ENCODE results near the gene TMCC2.
A peak's percentile ranks its signal among the peaks of the same experiment; 100 is the strongest.

The TMCC2 gene

DNA sequence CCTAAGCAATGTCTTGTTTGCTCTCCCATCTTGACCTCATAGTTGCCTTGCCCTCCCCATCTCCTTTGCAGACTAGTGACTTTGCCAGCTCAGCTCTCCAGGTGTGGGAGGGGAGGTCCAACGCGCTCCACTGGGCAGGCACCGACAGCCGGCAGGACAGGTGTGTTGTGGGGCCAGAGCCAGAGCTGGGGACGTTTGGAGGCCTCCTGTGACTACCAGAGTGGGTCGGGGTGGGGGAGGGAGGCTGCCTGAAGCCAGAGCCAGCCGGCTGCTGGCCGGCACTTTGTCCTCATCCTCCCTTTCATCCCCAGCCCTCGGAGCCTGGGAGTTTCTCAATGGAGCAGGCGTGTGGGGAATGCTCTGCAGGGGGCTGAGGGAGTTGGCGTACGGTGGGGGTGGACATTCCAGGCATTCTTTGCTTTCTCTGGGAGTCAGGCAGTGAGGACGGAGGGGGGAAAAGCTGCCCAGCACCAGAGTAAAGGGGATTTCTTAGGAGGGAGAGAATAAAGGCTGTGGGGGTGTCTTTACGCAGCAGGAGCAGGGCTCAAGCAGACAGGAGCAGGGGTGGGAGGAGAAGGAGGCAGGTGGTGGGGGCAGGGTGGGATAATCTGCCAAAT, 73.6 kb downstream of the TMCC2 start:
- no peak for DNase-seq (ENCODE audit: extremely low read depth in 1 of 2, low read depth in 1 of 2)

DNA sequence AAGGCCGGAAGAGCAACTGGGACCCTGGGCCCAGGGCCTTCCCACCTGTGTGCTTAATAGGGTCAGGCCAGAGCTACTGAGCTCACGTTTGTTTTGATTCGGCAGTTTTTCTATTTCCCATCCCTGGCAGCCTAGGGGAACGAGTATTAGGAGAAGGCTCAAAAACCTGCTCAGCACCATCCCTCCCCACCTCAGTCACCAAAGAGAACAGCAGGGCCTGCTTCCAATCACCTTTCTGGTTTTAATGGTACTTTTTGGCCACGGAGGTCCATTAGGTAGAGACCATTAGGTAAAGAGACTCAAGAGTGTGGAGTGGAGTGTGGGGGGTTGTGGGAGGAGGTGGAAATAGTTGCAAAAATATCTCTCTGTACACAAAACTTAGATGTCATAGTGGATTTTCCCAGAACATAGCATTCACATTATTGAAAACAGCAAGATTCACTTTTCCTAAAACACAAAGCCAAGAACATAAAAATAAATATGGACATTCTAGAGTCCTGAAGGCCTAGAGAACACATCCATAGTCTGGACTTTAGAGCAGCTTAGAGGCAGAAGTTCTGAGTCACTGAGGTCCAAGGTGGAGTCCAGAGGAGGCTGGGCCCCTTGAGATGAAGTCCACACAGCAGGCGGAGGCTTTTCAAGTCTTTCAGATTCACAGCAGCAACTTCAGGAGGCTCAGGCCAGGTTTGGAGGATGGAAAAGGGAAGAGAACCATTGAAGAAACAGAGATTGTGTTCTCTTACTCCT, 74.3 kb downstream of the TMCC2 start:
- DNase-seq (ENCODE audit: extremely low read depth in 1 of 2, low read depth in 1 of 2), result no peak

DNA sequence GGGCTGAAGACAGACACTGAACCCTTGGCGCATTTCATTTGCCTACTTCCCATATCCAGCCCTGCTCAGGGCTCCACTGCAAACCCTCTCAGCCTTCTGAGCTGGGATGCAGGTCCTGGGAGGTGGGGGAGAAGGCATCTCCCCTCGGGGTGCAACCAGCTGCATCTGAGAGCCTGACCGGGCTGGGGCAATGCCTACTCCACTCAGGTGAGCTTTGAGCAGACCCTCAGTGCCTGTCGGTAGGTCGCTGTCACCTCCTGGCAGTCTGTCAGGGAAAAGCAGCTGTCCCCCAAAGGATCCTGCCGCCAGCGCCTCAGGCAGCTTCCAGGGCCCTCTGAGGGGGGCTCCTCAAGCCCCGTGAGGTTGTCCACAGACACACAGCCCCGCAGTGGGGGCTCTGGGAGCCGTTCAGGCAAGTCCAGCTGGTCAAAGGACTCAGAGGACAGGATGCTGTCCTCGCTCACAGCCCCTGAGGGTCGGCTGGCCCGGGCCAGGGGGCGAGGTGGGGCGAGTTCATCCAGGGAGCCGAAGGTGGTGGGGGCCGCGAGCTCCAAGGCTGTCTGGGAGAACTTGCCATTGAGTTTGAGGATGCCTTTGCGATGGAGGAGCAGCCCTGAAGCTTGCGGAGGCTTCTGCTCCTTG, 75.6 kb downstream of the TMCC2 start:
- no peak for DNase-seq (ENCODE audit: extremely low read depth in 1 of 2, low read depth in 1 of 2)

DNA sequence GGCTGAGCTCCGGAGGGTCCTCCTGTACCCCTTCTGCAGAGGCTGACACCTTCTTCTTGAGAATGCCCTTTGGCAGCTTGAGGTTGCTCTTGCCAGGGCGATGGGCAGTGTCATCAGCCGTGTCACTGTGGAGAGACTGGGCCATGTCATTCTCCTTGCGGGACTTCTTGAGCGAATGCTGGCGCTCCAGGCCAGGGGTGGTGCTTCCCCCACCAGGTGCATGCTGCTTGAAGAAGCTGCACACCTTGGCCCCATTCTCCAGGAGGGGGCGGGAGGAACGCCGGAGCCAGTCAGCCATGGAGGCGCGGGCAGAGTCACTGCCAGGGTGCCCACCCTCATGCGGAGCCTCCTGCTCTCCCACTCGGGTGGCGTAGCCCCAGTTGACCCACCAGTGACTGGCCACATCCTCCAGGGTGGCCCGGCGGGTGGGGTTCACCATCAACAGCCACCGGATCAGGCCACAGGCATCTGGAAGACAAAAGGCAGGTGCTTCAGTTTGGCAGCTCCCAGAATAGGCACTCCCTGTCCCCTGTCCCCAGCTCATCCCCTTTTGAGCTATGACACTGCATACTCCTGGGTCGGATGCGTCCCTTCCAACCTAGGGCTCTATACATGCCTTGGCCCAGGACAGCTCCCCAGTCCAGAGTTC, 76.4 kb downstream of the TMCC2 start:
- DNase-seq (ENCODE audit: extremely low read depth in 1 of 2, low read depth in 1 of 2), result no peak

DNA sequence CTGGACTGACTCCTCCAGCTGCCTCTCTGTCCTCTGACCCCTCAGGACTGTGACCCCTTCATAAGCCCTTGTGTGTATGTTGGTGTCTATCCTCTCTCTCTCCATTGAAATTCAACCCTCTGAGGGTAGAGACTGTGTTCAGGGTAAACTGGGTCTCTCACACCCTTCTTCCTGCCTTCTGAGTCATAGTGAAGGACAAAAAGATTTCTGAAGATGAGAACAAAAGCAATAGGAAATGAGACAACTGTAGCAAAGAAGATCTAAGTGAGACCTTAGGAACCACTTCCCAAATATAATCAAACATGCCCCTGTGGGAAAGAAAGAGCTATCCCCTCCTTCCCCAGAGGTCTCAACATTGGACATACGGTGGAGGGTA, 76.9 kb downstream of the TMCC2 start:
- DNase-seq (ENCODE audit: extremely low read depth in 1 of 2, low read depth in 1 of 2), result no peak

DNA sequence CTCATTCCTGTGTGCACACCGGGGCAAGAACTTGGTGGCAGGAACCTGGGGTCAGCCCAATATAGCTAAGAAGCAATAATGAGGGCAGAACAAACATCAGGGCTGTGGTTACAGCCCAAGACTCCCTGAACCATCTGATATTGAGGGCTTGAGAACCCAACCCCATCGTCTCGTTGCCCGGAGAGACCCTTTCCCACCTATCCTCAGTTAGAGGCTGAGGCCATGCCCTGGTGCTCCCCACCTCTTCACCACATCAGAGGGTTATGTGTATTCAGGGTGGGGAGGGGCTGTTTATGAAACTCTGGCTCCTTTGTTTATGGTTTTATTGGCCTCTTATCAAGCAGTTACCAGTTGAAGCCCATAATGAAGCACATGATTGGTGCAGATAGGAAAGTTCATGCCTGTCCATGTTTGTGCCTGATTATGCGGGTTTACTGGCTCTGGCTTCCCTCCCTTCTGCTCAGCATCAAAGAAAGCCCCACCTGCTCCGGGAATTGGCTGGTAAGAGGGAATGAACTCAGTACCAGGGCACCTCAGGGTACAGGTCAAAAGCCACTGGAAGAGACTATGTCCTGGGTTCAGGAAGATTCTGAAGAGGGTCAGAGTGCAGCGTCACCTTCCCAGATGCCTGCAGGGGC, 79.3 kb downstream of the TMCC2 start:
- no peak for DNase-seq (ENCODE audit: extremely low read depth in 1 of 2, low read depth in 1 of 2)

DNA sequence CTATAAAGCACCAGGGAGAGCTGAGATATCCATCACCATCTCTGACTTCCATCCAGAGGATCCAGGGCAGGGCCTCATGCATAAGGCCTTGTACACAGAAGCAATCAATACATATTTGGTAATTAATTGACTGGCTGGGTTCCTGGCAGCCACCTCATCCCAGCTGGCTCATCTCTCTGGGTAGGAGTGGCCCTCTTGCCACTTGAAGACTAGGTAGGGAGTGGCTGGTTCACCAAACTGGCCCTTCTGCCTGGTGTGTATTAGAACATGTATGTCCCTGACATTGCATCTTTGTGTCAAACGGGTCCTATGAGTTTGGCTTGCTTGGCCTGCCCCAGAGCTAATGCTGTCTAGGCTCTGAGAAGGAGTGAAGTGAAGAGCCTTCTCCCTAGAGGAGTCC, 82.0 kb downstream of the TMCC2 start:
- DNase-seq (ENCODE audit: extremely low read depth in 1 of 2, low read depth in 1 of 2), result no peak

DNA sequence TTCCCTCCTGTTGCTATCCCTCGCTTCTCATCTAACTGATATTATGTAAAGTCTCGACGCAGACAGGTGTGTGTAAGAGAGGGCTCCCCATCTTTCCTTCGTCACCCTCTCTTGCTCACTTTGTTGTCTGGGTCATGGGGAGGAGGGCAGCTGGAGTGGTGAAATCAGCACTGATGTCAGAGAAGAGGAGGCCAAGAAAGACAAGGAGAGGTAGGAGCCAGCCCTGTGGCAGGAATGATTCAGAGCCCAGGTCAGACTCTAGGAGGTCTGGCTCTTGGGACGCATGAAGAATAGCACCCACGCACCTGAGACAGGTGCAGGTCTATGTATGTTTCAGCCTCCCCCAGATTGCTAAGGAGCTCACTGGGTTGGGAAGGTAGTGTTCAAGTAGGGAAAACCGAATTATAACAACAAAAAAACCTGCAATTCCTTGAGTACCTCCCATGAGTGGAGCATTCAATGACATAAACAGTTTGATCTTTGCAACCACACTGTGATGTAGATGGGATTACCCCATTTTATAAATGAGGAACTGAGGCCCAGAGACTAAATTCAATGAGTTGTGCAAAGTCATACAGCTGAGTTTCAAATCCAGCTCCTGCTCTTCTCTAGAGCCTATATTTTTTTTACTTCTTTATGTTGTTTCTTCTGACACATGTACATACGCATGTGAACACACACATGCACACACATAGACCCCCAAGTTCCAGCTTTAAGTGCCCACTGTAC, 83.4 kb downstream of the TMCC2 start:
- no peak for DNase-seq (ENCODE audit: extremely low read depth in 1 of 2, low read depth in 1 of 2)

DNA sequence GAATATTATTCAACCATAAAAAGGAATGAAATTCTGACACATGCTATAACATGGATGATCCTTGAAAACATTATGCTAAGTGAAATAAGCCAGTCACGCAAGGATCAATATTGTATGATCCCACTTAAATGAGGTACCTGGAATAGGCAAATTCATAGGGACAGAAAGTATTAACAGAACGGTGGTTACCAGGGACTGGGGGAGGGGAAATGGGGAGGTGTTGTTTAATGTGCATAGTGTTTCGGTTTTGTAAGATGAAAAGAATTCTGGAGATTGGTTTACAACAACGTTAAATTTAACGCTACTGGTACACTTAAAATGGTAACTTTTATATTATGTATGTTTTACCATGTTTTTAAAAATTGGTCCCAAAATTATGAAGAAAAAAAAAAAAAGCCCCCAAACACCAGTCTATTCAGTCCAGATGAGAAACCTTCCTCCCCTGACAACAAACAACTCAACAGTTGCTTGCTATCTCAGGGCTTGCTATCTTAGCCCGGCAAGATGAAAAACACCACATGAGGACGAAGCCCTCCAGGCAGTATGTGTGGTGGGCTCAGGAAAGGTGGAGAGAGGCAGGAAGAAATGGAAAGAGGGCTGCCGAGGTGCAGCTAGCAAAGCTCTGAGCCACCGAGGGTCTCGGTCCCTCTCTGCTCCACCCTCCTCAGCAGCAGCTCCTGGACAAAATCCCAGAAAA, 85.3 kb downstream of the TMCC2 start:
- DNase-seq (ENCODE audit: extremely low read depth in 1 of 2, low read depth in 1 of 2), result no peak

DNA sequence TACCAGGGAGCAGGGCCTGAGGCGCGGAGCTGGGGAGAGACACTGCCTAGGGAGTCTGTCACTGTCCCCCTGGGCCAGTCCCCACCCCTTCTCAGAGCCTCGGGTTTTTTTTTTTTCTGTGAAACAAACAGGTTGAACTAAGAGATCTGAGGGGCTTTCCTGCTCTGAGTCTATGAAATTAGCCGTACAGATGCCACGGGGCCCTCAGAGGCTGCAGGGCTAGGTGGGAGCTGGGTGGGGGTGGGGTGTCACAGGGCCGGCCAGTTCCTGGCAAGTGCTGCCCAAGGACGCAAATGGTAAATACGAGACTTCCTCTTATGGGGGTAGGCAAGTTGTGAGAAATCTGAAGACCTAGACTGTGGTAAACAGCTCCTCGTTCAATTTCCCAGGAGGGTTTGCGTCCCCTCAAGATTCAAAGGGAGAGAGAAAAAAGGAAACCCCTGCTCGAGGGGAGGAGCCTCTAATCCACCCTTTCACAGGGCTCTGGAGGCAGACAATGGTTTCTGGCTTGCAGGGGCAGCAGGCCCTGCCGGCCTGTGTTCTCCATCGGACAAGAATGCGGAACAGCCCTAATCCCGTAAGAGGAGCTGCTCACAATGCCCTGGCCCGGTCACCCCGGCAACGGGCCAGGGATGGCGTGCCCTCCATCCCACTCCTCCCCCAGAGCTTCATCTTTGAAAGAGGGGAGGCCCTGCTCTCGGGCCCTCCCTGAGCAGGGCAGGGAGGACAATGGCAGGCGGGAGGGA, 86.0 kb downstream of the TMCC2 start:
- no peak for DNase-seq (ENCODE audit: extremely low read depth in 1 of 2, low read depth in 1 of 2)

DNA sequence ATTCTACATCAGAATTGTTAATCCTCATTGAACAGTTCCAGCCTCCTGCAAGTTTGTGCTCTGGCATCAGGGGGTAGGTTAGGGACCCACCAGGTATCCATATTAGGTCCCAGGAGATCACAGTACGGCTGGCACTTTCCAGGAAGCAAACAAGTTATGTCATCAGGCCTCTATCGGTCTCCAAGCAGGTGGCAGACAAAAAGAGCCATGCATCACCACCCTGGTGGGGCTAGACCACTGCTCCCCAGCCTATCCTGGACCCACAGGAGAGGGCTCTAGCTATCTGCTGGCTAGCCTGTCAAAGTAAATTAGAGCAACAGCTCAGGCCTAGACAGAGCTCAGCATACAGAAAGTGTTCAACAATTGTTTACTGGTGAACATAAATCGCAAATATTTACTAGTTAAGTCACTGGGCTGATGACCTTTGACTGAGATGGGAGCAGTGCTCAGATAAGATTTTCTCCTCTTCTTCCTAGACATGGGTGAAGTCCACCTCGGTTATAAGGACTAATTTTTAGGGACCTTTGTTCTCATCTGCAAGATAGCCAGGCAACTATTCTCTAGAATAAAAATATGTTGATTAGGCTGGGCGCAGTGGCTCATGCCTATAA, 87.4 kb downstream of the TMCC2 start:
- DNase-seq (ENCODE audit: extremely low read depth in 1 of 2, low read depth in 1 of 2), result no peak

DNA sequence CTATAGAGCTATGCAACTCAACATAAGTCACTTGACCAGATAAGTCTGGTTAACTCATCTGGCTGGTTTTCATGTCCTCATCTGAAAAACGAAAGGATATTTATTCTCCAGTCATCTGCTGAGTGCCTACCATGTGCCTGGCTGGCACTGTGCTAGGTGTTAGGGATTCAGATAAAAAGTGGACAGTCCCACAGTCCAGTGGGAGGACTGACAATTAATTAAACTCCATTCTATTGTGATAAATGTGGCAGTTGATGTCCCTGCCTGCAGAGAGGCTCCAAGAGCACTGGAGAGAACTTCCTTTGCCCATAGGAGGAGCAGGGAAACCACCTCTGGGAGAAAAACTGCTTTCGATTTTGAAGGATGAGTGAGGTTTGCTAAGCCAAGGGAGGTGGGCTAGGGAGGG, 88.4 kb downstream of the TMCC2 start:
- DNase-seq (ENCODE audit: extremely low read depth in 1 of 2, low read depth in 1 of 2), result no peak

DNA sequence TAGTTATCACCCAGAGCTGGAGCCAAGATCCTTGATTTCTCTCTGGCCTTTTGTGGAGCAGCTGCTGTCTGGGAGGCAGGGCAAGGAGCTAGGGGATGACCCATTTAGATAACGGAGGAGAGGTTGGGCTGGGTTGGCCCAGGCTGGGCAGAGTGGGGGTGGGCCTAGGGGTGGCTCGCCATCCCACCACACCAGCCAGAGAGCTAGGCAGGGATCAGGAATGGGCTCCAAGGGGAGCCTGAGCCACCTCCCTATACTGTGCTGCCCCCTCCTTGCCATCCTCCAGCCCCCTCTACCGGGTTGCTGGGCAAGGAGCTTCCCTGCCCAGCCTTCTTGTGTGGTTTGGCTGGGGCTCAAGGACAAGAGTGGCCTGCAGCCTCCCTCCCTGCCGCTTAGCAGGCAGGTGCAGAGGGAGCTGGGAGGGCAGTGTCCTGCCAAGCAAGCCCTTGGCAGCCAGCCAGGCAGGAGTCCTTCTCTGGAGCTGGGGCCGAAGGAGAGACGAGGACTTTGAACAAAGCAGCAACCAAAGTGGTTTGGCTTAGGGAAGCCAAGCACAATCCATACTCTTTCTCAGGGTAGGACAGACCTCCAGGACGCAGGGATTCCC, 89.7 kb downstream of the TMCC2 start:
- no peak for DNase-seq (ENCODE audit: extremely low read depth in 1 of 2, low read depth in 1 of 2)

DNA sequence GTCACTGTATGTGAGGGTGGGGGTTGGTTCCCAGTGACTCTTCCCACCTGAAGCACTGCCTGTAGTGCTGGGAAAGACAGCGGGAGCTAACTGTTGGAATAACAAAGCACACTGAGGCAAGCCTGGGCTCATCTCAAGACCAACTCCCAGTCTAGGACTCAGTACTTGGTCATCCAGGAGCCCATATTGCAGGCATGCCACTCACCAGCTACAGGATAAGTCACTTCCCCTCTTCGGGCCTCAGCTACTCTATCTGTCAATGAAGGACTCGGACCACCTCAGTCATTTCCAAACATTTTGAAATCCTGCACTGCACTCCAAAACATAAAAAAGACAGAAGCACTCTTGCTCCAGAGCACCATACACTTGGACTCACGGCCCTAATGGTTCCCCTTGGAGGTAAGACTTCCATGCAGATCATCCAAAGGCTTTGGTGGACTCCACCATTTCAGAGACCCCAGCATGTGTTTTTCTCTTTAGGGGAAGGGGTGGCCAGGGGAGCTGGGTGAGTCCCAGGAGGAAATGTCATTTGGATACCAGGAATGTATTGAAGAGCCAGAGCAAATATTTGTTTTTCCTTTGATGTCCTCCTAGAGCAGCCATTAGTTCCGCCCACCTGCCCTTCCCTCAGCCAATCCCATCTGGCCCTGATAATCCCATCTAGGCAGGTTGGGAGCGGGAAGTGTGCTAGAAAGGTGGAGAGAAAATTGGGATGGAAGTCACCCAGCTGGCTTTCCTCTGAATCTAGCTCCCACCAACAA, 90.7 kb downstream of the TMCC2 start:
- DNase-seq (ENCODE audit: extremely low read depth in 1 of 2, low read depth in 1 of 2), result no peak

DNA sequence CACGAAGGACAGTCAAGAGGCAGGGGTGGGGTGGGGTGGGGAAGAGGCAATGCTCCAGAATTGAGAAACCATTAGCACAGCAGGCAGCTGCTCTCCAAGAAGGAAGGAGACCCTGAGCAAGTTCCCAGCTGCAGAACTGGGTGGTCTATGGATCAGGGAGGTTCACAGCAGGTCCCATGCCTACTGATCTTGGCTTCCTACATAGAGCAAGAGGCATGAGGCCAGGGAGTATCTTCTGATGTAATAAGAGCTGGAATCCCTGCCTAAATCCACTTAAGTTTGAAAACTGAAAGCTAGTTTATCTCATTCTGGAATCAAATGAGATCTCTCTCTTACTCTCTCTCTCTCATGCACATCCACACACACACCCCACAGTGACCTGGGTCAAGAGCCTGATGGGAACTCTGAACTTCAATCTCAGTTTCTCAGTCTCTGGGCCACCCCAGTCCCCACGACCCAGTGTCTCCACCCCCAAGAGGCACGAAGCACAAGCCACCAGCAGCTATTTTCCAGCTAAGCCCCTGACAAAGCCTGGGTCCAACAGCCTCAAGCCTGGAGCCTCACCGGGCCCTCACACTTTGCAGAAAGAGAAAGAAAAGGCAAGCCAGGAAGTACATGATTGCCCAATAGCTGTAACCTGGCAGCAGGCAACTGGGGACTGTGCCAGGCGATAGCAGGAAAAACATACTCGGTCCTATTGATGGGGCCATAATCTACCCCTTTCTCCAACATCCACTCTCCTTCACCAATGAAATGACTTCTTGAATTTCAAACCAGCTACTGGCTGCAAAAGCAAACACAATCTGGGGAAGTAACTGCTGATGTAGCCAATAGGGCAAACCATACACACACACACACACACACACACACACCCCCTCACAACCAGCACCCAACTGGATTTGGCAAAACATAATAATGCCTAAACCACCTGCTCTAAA, 91.6 kb downstream of the TMCC2 start:
- no peak for DNase-seq (ENCODE audit: extremely low read depth in 1 of 2, low read depth in 1 of 2)

DNA sequence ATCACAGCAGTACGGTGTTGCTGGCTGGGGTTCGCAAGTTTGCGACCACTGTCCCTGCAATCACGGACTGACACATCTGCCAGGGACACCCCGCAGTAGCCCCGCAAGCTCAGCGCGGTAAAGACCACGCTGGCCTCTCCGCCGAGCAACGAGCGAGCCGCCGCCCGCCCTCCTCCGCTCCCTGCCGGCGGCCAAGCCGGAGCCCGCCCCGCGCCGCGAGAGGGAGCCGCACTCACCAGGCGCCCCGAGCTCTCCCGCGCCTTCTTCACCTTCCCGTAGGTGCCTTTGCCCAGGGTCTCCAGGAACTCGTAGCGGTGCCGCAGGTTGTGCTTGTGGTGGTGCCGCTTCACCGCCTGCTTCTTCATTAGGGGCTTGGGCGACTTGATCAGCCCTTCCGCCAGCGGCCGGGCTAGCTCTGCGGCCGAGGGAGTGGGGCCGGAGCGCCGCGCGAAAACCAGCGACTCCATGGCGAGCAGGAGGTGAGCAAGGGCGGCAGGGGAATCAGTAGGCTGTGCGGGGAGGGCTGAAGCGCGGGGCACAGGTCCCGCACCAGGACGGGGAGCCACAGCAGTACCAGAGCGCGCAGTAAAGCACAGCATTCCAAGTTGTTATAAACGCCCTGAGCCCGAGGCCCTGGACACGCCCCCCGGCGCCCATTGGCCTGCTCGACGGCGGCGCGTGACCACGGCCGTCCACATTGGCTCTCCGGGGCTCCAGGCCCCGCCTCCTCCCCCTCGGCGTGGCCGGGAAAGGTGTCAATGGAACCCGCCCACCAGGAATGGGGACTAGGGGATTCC, 93.6 kb downstream of the TMCC2 start, which contains the start of gene NUAK2:
Gene NUAK2 (minus strand): TSS at position 584 of the 797 bp plus-strand sequence. CDS start 117 bp downstream, at position 467.
- peak; percentile 57 to 80 for DNase-seq (ENCODE audit: extremely low read depth in 1 of 2, low read depth in 1 of 2)
